Astrocyte (in vitro differentiated cells and primary cell): ENCODE results near the gene SNAI3. TPM values are rescaled to one million over a fixed set of nuclear protein-coding genes. Genes with fewer than 3 reads are reported as not detected.

Source experiments
- DNase-seq: peaks from one replicate; pipeline ENCODE4 v3.0.0-alpha.2; 2010; ENCODE audit warnings: low read depth
- FAIRE-seq: peaks from 2 replicates; lab custom pipeline; 2011; peaks lifted over from hg19 to GRCh38; lab: Jason Lieb, UNC
- H2AFZ ChIP-seq: 2 replicates; pipeline ENCODE4 v1.6.0; 2012; ENCODE audit warnings: low read depth, low read length, inconsistent platforms
- H3K27ac ChIP-seq: 2 replicates; pipeline ENCODE4 v1.5.1; 2011; ENCODE audit warnings: low read depth, low read length, inconsistent platforms
- H3K27me3 ChIP-seq: 2 replicates; pipeline ENCODE4 v1.6.0; 2011; ENCODE audit warnings: low read length, inconsistent platforms; ENCODE audit not compliant: insufficient read depth
- H3K36me3 ChIP-seq: 2 replicates; pipeline ENCODE4 v1.5.1; 2011; ENCODE audit warnings: low read length, inconsistent platforms; ENCODE audit not compliant: insufficient read depth
- H3K4me1 ChIP-seq: 2 replicates; pipeline ENCODE4 v1.5.1; 2011; ENCODE audit warnings: low read length, inconsistent platforms; ENCODE audit not compliant: insufficient read depth
- H3K4me2 ChIP-seq: 2 replicates; pipeline ENCODE4 v1.6.0; 2012; ENCODE audit warnings: low read length, inconsistent platforms
- H3K4me3 ChIP-seq: 2 replicates; pipeline ENCODE4 v1.5.1; 2011; ENCODE audit warnings: low read depth, mild to moderate bottlenecking, low read length, inconsistent platforms; ENCODE audit not compliant: insufficient read depth
- H3K79me2 ChIP-seq: 2 replicates; pipeline ENCODE4 v1.6.0; 2012; ENCODE audit warnings: mild to moderate bottlenecking, low read length, inconsistent platforms; ENCODE audit not compliant: insufficient read depth
- H3K9ac ChIP-seq: 2 replicates; pipeline ENCODE4 v1.6.0; 2012; ENCODE audit warnings: mild to moderate bottlenecking, low read length, inconsistent platforms
- H3K9me3 ChIP-seq: 2 replicates; pipeline ENCODE4 v1.5.1; 2012; ENCODE audit warnings: low read depth, mild to moderate bottlenecking, low read length, inconsistent platforms; ENCODE audit not compliant: insufficient read depth
- H4K20me1 ChIP-seq: 2 replicates; pipeline ENCODE4 v1.6.0; 2012; ENCODE audit warnings: low read length, inconsistent platforms; ENCODE audit not compliant: insufficient read depth
- H3K27ac Mint-ChIP-seq: one replicate; pipeline ENCODE4 v1.8.0; 2021; ENCODE audit warnings: mild to moderate bottlenecking, mixed read lengths; ENCODE audit not compliant: unreplicated experiment
- H3K27me3 Mint-ChIP-seq: one replicate; pipeline ENCODE4 v1.8.0; 2021; ENCODE audit warnings: low read depth, mixed read lengths; ENCODE audit not compliant: unreplicated experiment
- H3K36me3 Mint-ChIP-seq: one replicate; pipeline ENCODE4 v1.8.0; 2021; ENCODE audit warnings: low read depth, mixed read lengths; ENCODE audit not compliant: unreplicated experiment
- H3K4me1 Mint-ChIP-seq: one replicate; pipeline ENCODE4 v1.8.0; 2021; ENCODE audit warnings: low read depth, mixed read lengths; ENCODE audit not compliant: unreplicated experiment
- H3K4me3 Mint-ChIP-seq: one replicate; pipeline ENCODE4 v1.8.0; 2021; ENCODE audit warnings: mild to moderate bottlenecking, moderate library complexity, mixed read lengths; ENCODE audit not compliant: unreplicated experiment
- H3K9me3 Mint-ChIP-seq: one replicate; pipeline ENCODE4 v1.8.0; 2021; ENCODE audit warnings: mild to moderate bottlenecking, mixed read lengths; ENCODE audit not compliant: unreplicated experiment
- CTCF ChIP-seq: IDR thresholded peaks from 2 replicates; pipeline ENCODE4 v1.5.1; 2011; ENCODE audit warnings: low read depth, mild to moderate bottlenecking, inconsistent platforms, low read length, moderate library complexity; ENCODE audit not compliant: insufficient read depth
- EZH2 ChIP-seq: IDR thresholded peaks from 2 replicates; pipeline ENCODE4 v1.6.1; 2012; ENCODE audit warnings: mild to moderate bottlenecking, low read length, inconsistent platforms; ENCODE audit not compliant: insufficient read depth
- total RNA-seq: library from RNA; stranded (reverse); gene quantifications from 2 replicates; pipeline ENCODE4 v1.2.1, GENCODE V29; 2021

SNAI3 gene
- total RNA-seq, 1 donor from 2014 or later, result 0.48 TPM

DNA sequence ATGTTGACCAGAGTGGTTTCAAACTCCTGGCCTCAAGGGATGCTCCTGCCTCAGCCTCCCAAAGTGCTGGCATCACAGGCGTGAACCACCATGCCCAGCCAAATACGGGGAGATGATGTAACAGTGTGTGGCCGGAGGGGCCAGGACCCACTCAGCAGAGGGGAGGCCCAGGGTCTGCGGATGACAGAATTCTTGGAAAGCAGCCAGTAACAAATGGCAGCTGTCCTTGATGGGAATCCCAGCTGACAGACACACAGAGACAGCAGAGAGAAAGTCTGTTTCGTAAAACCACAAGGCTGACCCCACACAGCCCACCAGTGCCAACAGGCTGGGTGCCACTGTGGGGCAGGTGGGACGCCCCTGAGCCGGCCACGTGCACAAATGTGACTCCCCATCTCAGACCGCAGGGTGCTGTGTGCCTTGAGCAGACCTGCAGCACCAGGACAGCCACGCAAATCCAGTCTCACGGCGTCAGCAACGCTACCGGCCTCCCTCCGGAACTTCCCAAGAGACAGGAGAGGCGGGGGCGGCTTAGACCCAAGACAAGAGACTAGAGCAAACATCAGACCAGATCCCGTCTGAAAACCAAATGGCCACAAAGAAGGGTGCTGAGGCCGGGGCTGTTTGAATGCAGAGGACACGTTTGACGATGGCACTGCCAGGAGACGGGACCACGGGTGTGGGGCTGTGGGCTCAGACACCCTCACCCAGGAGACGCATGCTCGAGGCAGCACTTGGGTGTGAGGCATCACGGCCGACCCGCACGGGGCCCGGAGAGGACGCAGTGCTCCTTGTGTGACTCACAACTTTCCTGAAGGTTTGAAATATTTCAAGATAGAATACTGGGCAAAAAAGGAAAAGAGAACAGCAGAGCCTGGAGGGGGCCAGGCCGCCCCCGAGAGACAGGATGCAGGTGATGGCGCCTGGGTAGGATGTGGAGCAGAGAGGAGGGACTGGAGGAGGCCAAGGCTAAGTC, 44.6 kb upstream of the SNAI3 start:
- Mint-ChIP-seq H3K4me3 (peak overlapping the region; percentile 60), H3K27ac (peak overlapping the region; percentile 87)
- TF ChIP-seq EZH2, result no peak

DNA sequence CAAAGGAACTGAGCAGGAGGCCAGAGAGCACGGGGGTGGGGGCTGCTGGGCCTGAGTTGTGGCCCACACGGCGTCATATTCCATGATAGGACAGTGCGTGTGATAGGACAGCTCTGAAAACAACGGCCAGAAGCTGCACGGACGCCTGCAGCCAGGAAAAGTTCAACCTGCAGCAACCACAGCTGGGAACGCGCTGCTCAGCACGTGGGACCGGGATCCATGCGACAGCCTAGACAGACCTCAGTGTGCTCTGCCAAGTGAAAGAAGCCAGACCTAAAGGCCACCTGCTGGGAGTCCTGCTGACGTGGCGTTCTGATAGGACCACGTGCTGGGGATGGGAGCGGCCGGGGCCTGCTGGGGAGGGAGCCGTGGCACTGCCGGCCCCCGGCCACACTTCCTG, 41.6 kb upstream of the SNAI3 start:
- H3K9ac ChIP-seq, result no peak overlapping the region
- H3K27me3 Mint-ChIP-seq, result no peaks in the 10 kb centered on the region
- no peak overlapping the region for H3K4me3 Mint-ChIP-seq
- no peak overlapping the region for H3K27ac Mint-ChIP-seq
- no peak for FAIRE-seq
- H4K20me1 ChIP-seq, result peaks cover 28% of the 10 kb centered on the region
- no peak for DNase-seq
- peaks cover 12% of the 10 kb centered on the region for H3K4me1 ChIP-seq
- H3K4me3 ChIP-seq, result no peak overlapping the region
- peaks cover 6% of the 10 kb centered on the region for H3K36me3 Mint-ChIP-seq
- no peaks in the 10 kb centered on the region for H3K27me3 ChIP-seq
- H3K9me3 ChIP-seq, result no peaks in the 10 kb centered on the region
- no peak overlapping the region for H3K27ac ChIP-seq
- no peak for TF ChIP-seq EZH2
- TF ChIP-seq CTCF, result no peak
- H3K4me1 Mint-ChIP-seq, result peaks cover 9% of the 10 kb centered on the region
- H3K36me3 ChIP-seq, result peaks cover 5% of the 10 kb centered on the region
- H3K9me3 Mint-ChIP-seq, result no peaks in the 10 kb centered on the region
- no peak overlapping the region for H3K4me2 ChIP-seq
- H3K79me2 ChIP-seq, result peaks cover 4% of the 10 kb centered on the region
- no peak overlapping the region for H2AFZ ChIP-seq

More for the DNA sequence above, 44.6 kb upstream of the SNAI3 start:
- Histone ChIP-seq H3K79me2 (peaks cover 11% of the 10 kb centered on the region), H3K36me3 (peaks cover 3% of the 10 kb centered on the region), H3K27me3 (no peaks in the 10 kb centered on the region), H3K4me2 (peak overlapping the region; percentile 55), H3K4me1 (peaks cover 12% of the 10 kb centered on the region), H2AFZ (no peak overlapping the region), H4K20me1 (peaks cover 51% of the 10 kb centered on the region), H3K27ac (peak overlapping the region; percentile 51), H3K4me3 (no peak overlapping the region), H3K9me3 (no peaks in the 10 kb centered on the region), H3K9ac (peak overlapping the region; percentile 53)
- Mint-ChIP-seq H3K4me1 (peaks cover 9% of the 10 kb centered on the region), H3K27me3 (no peaks in the 10 kb centered on the region), H3K9me3 (no peaks in the 10 kb centered on the region), H3K36me3 (peaks cover 6% of the 10 kb centered on the region)
- DNase-seq (peak; percentile 62), FAIRE-seq (no peak)

GRCh38 chr16:88726981-88727380, 40.7 kb upstream of the SNAI3 start:
- no peak for FAIRE-seq

More at GRCh38 chr16:88726981-88727380, 40.7 kb upstream of the SNAI3 start:
- Mint-ChIP-seq H3K36me3 (peaks cover 6% of the 10 kb centered on the region), H3K27me3 (no peaks in the 10 kb centered on the region), H3K27ac (no peak overlapping the region), H3K4me3 (no peak overlapping the region), H3K9me3 (no peaks in the 10 kb centered on the region), H3K4me1 (peaks cover 9% of the 10 kb centered on the region)
- H3K9me3 ChIP-seq, result no peaks in the 10 kb centered on the region
- H3K4me2 ChIP-seq, result no peak overlapping the region
- no peak overlapping the region for H3K9ac ChIP-seq
- DNase-seq, result no peak
- H3K4me1 ChIP-seq, result peaks cover 12% of the 10 kb centered on the region
- peaks cover 4% of the 10 kb centered on the region for H3K79me2 ChIP-seq
- peaks cover 25% of the 10 kb centered on the region for H4K20me1 ChIP-seq
- TF ChIP-seq CTCF (no peak), EZH2 (no peak)
- H2AFZ ChIP-seq, result no peak overlapping the region
- H3K27ac ChIP-seq, result no peak overlapping the region
- peaks cover 8% of the 10 kb centered on the region for H3K36me3 ChIP-seq
- H3K27me3 ChIP-seq, result no peaks in the 10 kb centered on the region
- no peak overlapping the region for H3K4me3 ChIP-seq
